Kidney (tissue), 14 donors: ENCODE data around the gene DDX51. TPM values are rescaled to one million over a fixed set of nuclear protein-coding genes. Genes with fewer than 3 reads are reported as not detected.

ENCODE experiments used
- DNase-seq, 5 donors: peaks; one replicate each; pipeline ENCODE4 v3.0.0-alpha.2; 2013 to 2020
- FAIRE-seq: peaks from 2 replicates; lab custom pipeline; 2012; peaks lifted over from hg19 to GRCh38; lab: Jason Lieb, UNC
- H3K27ac ChIP-seq, 2 donors: one replicate each; pipeline ENCODE4 v1.7.0; 2013; ENCODE audit warnings: low read depth in 2 of 2, low read length in 2 of 2, inconsistent platforms in 1 of 2
- H3K27me3 ChIP-seq: one replicate; pipeline ENCODE4 v1.7.1; 2013; ENCODE audit warnings: low read length, inconsistent platforms; ENCODE audit not compliant: control insufficient read depth, insufficient read depth
- H3K36me3 ChIP-seq, 3 donors: one replicate each; pipeline versions ENCODE4 v1.7.0 to v1.7.1; 2013; ENCODE audit warnings: low read length in 3 of 3, control low read depth in 1 of 3, inconsistent platforms in 1 of 3; ENCODE audit not compliant: insufficient read depth in 3 of 3, control insufficient read depth in 2 of 3
- H3K4me1 ChIP-seq, 3 donors: one replicate each; pipeline versions ENCODE4 v1.7.0 to v1.7.1; 2013; ENCODE audit warnings: low read length in 3 of 3, inconsistent platforms in 1 of 3, low read depth in 1 of 3; ENCODE audit not compliant: control insufficient read depth in 2 of 3, insufficient read depth in 2 of 3
- H3K4me3 ChIP-seq, 3 donors: one replicate each; pipeline versions ENCODE4 v1.7.0 to v1.8.1; 2013; ENCODE audit warnings: low read length in 3 of 3, control low read depth in 1 of 3, inconsistent platforms in 1 of 3
- H3K9ac ChIP-seq, 3 donors: one replicate each; pipeline versions ENCODE4 v1.7.0 to v1.7.1; 2013; ENCODE audit warnings: low read length in 3 of 3, control low read depth in 1 of 3, inconsistent platforms in 1 of 3
- H3K9me3 ChIP-seq, 3 donors: one replicate each; pipeline versions ENCODE4 v1.7.0 to v1.7.1; 2013; ENCODE audit warnings: low read length in 3 of 3, control low read depth in 1 of 3, inconsistent platforms in 1 of 3; ENCODE audit not compliant: control insufficient read depth in 2 of 3, insufficient read depth in 1 of 3
- intact Hi-C: fragments of 100-400 bp; cut with DNase I; formaldehyde crosslinking; loops from one replicate; pipeline ENCODE4 v1.11.1; 2022
- polyA plus RNA-seq: library from polyadenylated mRNA; stranded (reverse); fragments of 350-450 nt; fragmentation: Illumina TruSeq; extraction: RNeasy Lipid Tissue Mini Kit (QIAGEN cat#74804); gene quantifications from one replicate; pipeline ENCODE4 v1.2.3, GENCODE V29; 2014; ENCODE audit warnings: low read depth, low replicate concordance; ENCODE audit not compliant: insufficient read depth
- total RNA-seq: library from RNA; stranded (reverse); fragmentation: NEBNext Ultra II Directional; extraction: Animal tissue kit (Norgen Biotek cat#: 25700); gene quantifications from one replicate; pipeline ENCODE4 v1.2.1, GENCODE V29; 2021
- TF ChIP-seq, protein P1 (sequence below): IDR thresholded peaks from 3 replicates; pipeline ENCODE4 v1.5.1; 2012; ENCODE audit warnings: mild to moderate bottlenecking, moderate library complexity, borderline replicate concordance; ENCODE audit not compliant: insufficient read depth; ENCODE audit errors: extremely low read depth
- donor health status: control.
- donor health status: control.
- donor health status: control.
- donor health status: control.
- donor health status: control.
- donor health status: DM: yes; HTN: yes; CAD: no.
- donor health status: Normal renal cell carcinoma (clear cell type).

DDX51 gene
- total and polyA plus RNA-seq, 2 donors from 2014 or later, result 10.3 to 19.6 TPM

DNA sequence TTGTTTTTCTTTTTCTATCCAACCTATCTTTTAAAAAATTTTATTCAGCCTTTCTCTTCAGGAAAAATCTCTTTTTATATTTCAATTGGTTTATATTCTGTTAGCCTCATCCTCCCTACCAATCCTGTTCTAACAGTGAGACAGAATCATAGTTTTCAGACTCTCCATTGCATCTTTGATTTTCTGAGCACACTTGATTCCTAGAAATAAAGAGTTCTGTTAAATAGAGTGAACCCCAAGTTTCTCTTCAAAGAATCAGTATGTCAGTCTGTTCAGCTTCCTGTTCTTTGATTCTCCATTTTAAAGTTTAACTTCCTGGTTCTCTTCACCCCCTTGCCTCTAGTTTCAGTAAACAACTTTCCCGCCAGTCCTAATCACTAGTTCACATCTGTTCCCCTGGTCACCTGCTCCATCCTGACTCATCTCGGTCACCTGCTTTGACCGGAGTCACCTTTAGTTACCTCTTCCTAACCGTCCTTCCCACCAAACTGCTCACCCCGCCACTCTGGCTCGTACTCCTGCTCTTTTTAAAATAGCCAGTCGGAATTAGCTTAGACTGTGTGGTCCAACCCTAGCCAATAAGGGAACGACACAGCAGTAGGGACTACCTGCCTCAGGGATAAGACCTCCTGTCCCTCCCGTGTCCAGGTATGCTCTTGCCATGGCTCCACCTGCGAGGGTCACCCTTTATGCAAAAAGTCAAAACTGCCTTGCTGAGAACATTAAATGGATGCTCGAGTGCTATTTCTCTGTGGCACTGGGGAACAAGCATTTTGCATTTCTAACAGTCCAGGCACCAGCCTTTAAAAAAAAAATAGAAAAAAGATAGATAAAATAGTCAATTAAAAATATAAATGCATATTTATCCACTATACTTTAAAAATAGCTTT is 48.4 kb downstream of the DDX51 start:
- FAIRE-seq (no peak), DNase-seq (no peak)
- Histone ChIP-seq H3K4me3 (no peak overlapping the region), H3K36me3 (peaks cover 0 to 4% (median 0%) of the 10 kb centered on the region in 3 donors), H3K9me3 (no peaks in the 10 kb centered on the region), H3K27me3 (no peaks in the 10 kb centered on the region), H3K9ac (no peak overlapping the region), H3K4me1 (no peaks in the 10 kb centered on the region), H3K27ac (no peak overlapping the region)
- intact Hi-C loops, result no loop called here
- TF ChIP-seq, protein P1, sequence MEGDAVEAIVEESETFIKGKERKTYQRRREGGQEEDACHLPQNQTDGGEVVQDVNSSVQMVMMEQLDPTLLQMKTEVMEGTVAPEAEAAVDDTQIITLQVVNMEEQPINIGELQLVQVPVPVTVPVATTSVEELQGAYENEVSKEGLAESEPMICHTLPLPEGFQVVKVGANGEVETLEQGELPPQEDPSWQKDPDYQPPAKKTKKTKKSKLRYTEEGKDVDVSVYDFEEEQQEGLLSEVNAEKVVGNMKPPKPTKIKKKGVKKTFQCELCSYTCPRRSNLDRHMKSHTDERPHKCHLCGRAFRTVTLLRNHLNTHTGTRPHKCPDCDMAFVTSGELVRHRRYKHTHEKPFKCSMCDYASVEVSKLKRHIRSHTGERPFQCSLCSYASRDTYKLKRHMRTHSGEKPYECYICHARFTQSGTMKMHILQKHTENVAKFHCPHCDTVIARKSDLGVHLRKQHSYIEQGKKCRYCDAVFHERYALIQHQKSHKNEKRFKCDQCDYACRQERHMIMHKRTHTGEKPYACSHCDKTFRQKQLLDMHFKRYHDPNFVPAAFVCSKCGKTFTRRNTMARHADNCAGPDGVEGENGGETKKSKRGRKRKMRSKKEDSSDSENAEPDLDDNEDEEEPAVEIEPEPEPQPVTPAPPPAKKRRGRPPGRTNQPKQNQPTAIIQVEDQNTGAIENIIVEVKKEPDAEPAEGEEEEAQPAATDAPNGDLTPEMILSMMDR, result no peak

DNA sequence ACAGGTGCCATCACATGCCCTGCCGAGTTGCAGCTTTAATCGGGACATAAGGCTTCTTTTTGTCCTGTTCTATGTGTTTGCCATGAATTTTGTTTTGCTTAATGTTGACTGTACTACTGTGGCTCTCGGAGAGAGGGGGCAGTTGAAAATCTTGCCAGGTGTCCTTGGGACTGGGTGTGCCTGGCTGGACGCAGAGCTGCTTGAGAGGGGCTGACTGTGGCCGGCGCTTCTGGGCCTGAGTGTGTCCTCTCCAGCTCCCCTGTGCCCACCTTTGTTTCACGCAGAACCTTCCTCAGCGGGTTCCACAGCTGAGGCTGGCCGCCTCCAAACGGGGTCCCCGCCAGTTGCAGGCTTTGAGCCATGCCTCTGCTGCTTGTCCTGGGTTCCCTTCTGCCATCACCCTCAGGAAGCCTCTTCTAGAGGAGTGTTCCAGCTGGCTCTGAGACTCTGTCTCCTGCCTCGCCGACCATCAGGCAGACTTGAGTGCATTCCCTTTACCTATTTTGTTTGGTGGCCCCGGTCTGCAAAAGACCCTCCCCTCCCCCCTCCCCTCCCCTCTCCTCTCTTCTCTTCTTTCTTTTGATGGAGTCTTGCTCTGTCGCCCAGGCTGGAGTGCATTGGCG is 49.7 kb downstream of the DDX51 start:
- Histone ChIP-seq H3K4me1 (no peaks in the 10 kb centered on the region), H3K27me3 (no peaks in the 10 kb centered on the region), H3K9me3 (no peaks in the 10 kb centered on the region), H3K27ac (no peak overlapping the region), H3K9ac (no peak overlapping the region), H3K36me3 (peaks cover 0 to 4% (median 0%) of the 10 kb centered on the region in 3 donors), H3K4me3 (no peak overlapping the region)
- TF ChIP-seq, protein P1, result no peak
- DNase-seq, result no peak
- no peak for FAIRE-seq
- intact Hi-C loops, result no loop called here

DNA sequence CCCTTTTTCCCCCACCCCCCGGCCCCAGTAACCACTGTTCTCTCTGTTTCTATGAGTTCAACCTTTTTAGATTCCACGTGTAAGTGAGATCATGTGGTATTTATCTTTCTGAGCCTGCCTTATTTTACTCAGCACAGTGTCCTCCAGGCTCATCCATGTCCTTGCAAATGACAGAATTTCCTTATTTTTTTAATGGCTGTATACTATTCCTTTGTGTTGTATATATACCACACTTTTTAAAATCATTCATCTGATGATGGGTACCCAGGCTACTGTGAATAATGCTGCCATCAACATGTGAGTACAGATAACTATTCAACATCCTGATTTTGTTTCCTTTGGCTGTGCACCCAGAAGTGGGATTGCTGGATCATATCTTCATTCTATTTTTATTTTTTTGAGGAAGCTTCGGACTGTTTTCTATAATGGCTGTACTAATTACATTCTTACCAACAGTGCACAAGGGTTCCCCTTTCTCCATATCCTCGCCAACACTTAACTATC is 54.7 kb downstream of the DDX51 start:
- no peak overlapping the region for H3K4me3 ChIP-seq
- DNase-seq (no peak), FAIRE-seq (no peak)
- no peak overlapping the region for H3K27ac ChIP-seq
- H3K9ac ChIP-seq, result no peak overlapping the region
- H3K36me3 ChIP-seq, result peaks cover 0 to 4% (median 0%) of the 10 kb centered on the region in 3 donors
- intact Hi-C loops, result no loop called here
- peaks cover 0 to 8% (median 0%) of the 10 kb centered on the region in 3 donors for H3K4me1 ChIP-seq
- TF ChIP-seq, protein P1, result no peak
- no peaks in the 10 kb centered on the region for H3K27me3 ChIP-seq
- no peaks in the 10 kb centered on the region for H3K9me3 ChIP-seq

Other genes with a start within 250 kb of the DDX51 start
- 33.4 TPM for gene ULK1, start 249.7 kb downstream of the DDX51 start, total RNA-seq
- 11.4 TPM for gene ULK1, start 249.7 kb downstream of the DDX51 start, polyA plus RNA-seq
- 28.8 TPM for gene PUS1, start 215.0 kb downstream of the DDX51 start, total RNA-seq
- gene PUS1, start 215.0 kb downstream of the DDX51 start, polyA plus RNA-seq, result 16.1 TPM
- gene EP400, start 194.4 kb downstream of the DDX51 start, total RNA-seq, result 44.7 TPM
- 7.5 TPM for gene EP400, start 194.4 kb downstream of the DDX51 start, polyA plus RNA-seq
- gene NOC4L, start 138 bp upstream of the DDX51 start, total RNA-seq, result 20.0 TPM
- 22.3 TPM for gene NOC4L, start 138 bp upstream of the DDX51 start, polyA plus RNA-seq
- 20.7 TPM for gene GALNT9, start 185.3 kb upstream of the DDX51 start, total RNA-seq
- gene GALNT9, start 185.3 kb upstream of the DDX51 start, polyA plus RNA-seq, result 4.8 TPM